ENCODE results near the gene NUTM2D. TPM values are rescaled to one million over a fixed set of nuclear protein-coding genes. Genes with fewer than 3 reads are reported as not detected.
"Not testable (repeated sequence)": the region's sequence is repeated elsewhere in the genome, so short reads cannot be mapped to it uniquely, and the experiment has no call there.

NUTM2D gene
- total RNA-seq, 1 donor from 2014 or later: 3.5 TPM

- DNase-seq: not testable (repeated sequence)
These were observed 16.5 kb downstream of the NUTM2D start for GRCh38 chr10:87374091-87374490.

- not testable (repeated sequence) for DNase-seq
These were observed 21.6 kb downstream of the NUTM2D start for GRCh38 chr10:87379115-87379514.

GRCh38 chr10:87383149-87383857 lies 25.8 kb downstream of the NUTM2D start:
- not testable (repeated sequence) for DNase-seq

- DNase-seq: peak; percentile 61
These were observed 26.7 kb downstream of the NUTM2D start for GRCh38 chr10:87384283-87384682.

GRCh38 chr10:87385762-87386360 lies 28.3 kb downstream of the NUTM2D start:
- DNase-seq: not testable (repeated sequence)

GRCh38 chr10:87391360-87391759 lies 33.8 kb downstream of the NUTM2D start:
- DNase-seq: not testable (repeated sequence)

GRCh38 chr10:87396206-87396605 lies 38.7 kb downstream of the NUTM2D start:
- DNase-seq: not testable (repeated sequence)

- not testable (repeated sequence) for DNase-seq
These were observed 40.9 kb downstream of the NUTM2D start for GRCh38 chr10:87398436-87398835.

GRCh38 chr10:87407516-87408467 lies 50.2 kb downstream of the NUTM2D start:
- peak; percentile 2 for DNase-seq

- DNase-seq: not testable (repeated sequence)
These were observed 56.4 kb downstream of the NUTM2D start for GRCh38 chr10:87413921-87414320.

Small RNAs within 50 kb of the gene (small RNA-seq; reads per million reads assigned to genes)
- not detected for gene AL355334.1 (ENCODE audit: low replicate concordance)

Other genes starting within 250 kb of the NUTM2D start
- 2.1 TPM for gene NUTM2A, start 132.3 kb upstream of the NUTM2D start, total RNA-seq
- gene MINPP1, start 147.1 kb downstream of the NUTM2D start, total RNA-seq: 21.8 TPM

All from tongue (tissue), 3 donors.